HG02884 (cell line): ENCODE data around the gene BRIP1.
"Not testable (repeated sequence)": the region's sequence is repeated elsewhere in the genome, so short reads cannot be mapped to it uniquely, and the experiment has no call there.

Experiments
- ATAC-seq: cut with Tn5 transposase; IDR thresholded peaks from one replicate; pipeline ENCODE4 v1.9.1; 2021; ENCODE audit warnings: mild to moderate bottlenecking, moderate library complexity; ENCODE audit not compliant: unreplicated experiment

BRIP1 gene

GRCh38 chr17:61831099-61831498, 32.2 kb downstream of the BRIP1 start:
- ATAC-seq = no peak

- ATAC-seq = no peak
These were observed 34.6 kb downstream of the BRIP1 start for GRCh38 chr17:61828694-61829093.

DNA sequence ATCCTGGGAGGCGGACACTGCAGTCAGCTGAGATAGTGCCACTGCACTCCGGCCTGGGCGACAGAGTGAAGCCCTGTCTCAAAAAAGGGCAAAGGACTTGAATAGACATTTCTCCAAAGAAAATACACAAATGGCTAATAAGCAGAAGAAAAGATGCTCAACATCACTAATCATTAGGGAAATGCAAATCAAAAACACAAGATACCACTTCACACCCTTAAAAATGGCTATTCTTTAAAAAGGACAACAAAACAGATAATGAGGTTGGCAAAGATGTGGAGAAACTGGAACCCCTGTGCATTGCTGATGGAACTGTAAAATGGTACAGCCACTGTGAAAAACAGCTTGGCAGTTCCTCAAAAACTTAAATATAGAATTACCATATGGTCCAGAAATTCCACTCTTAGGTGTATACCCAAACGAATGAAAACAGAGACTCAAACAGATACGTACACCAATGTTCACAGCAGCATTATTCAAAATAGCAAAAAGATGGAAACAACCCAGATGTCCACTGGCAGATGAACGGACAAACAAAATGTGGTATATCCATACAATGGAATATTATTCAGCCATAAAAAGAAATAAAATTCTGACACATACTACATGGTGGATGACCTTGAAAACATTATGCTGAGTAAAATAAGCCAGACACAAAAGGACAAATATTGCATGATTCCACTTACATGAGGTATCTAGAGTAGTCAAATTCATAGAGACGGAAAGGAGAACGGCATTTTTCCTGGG, 35.5 kb downstream of the BRIP1 start:
- no peak for ATAC-seq

GRCh38 chr17:61826866-61827265, 36.5 kb downstream of the BRIP1 start:
- not testable (repeated sequence) for ATAC-seq

DNA sequence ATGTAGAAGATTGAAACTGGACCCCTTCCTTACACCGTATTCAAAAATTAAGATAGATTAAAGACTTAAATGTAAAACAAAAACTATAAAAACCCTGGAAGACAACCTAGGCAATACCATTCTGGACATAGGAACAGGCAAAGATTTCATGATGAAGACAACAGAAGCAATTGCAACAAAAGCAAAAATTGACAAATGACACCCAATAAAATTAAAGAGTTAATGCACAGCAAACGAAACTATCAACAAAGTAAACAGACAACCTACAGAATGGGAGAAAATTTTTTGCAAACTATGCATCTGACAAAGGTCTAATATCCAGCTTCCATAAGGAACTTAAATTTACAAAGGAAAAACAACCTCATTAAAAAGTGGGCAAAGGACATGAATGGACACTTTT, 37.1 kb downstream of the BRIP1 start:
- ATAC-seq = not testable (repeated sequence)

GRCh38 chr17:61825448-61826137, 37.7 kb downstream of the BRIP1 start:
- no peak for ATAC-seq

DNA sequence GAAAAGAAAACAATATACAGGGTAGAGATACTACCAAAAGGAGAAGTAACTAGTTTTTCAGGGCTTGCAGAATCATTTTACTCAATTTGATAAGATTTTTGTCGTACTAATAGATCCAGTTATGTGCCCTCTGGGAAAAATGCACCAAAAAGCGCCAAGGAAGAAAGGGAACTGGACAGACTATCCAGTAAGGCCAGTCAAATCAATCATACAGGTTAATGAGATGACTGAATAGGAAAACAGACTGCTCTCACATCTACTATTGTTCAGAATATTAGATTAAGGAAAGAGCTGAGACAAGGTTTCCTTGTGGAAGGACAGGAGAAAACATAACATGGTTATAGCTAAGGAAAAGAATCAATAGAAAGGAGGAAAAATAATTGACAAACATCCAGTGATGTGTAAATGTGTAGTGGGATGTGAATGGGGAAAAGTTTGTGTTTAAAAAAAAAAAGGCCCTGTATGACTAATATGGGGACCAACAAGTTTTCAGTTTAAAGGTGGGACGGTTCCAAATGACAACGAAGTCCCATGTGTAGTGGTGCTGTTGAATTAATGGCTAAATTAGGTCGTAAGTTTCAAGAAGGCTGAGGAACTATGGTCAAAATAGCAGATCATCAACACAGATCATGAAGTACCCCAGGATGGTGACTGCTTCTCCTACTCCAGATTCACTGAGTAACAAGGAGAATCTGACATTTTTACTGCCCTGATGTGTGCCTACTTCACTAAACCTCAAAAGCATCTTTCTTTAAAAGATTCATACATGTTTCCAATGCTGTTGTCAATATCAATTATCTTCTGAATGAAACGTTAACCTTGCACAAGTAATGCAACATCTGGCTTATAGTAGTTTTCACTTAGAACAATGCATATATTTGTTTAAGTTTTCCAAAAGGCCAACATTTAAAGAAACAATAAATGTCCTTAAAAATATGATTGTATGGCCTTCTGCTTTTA, 40.7 kb downstream of the BRIP1 start:
- ATAC-seq = no peak

DNA sequence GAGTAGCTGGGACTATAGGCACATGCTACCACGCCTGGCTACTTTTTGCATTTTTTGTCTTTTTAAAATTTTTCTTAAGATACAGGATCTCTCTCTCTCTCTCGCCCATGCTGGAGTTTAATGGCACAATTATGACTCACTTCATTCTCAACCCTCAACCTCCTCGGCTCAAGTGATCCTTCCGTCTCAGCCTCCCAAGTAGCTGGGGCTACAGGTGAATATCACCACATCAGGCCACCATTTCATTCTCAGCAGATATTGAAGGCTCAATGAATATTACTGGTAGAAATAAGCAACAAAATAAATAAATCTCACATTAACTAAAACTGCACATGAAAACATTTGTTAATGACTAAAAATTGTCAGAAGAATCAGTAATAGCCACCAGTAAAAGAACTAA, 41.7 kb downstream of the BRIP1 start:
- ATAC-seq = no peak

DNA sequence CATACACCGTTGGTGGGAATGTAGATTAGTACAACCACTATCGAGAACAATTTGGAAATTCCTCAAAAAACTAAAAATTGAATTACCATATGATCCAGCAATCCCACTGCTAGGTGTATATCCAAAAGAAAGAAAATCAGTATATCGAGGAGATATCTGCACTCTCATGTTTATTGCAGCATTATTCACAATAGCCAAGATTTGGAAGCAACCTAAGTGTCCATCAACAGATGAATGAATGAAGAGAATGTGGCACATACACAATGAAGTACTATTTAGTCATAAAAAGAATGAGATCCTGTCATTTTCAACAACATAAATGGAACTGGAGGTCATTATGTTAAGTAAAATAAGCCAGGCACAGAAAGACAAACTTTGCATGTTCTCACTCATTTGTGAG, 44.1 kb downstream of the BRIP1 start:
- not testable (repeated sequence) for ATAC-seq

- ATAC-seq = no peak
These were observed 45.1 kb downstream of the BRIP1 start for GRCh38 chr17:61818225-61818624.

DNA sequence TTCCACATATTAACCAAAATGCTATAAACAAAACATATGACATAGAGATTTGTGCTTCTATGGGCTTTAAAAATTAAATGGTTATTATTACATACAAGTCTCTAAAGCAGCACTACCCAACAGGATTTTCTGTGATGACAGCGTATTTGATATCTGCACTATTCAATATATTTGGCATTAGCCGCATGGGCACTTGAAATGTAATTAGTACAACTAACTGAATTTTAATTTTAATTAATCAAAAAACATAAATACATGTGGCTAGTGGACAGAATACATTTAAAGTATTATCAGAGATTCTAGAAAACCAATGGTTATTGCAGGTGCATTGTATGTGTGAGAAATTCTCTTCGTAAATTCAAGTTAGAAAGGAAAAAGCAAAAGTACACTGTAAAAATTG, 45.9 kb downstream of the BRIP1 start:
- ATAC-seq = no peak

GRCh38 chr17:61816538-61816937, 46.8 kb downstream of the BRIP1 start:
- ATAC-seq = no peak

- no peak for ATAC-seq
These were observed 47.3 kb downstream of the BRIP1 start for GRCh38 chr17:61815863-61816503.

DNA sequence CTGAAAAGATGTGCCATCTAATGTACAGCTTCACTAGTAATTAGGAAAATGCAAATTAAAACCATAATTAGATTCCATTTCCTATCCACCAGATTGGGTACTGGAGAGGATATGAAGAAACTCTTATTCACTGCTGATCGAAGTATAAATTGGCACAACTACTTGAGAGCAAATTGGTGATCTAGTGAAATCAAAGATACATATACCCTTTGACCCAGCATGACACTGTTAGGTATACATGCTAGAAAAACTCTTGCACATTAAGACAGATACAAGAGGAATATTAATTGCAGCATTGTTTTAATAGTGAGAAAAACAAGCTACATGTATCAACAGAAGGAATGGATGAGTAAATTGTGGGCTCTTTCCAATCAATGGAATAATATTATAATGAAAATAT, 48.8 kb downstream of the BRIP1 start:
- no peak for ATAC-seq

GRCh38 chr17:61813211-61813610, 50.1 kb downstream of the BRIP1 start:
- ATAC-seq = no peak

DNA sequence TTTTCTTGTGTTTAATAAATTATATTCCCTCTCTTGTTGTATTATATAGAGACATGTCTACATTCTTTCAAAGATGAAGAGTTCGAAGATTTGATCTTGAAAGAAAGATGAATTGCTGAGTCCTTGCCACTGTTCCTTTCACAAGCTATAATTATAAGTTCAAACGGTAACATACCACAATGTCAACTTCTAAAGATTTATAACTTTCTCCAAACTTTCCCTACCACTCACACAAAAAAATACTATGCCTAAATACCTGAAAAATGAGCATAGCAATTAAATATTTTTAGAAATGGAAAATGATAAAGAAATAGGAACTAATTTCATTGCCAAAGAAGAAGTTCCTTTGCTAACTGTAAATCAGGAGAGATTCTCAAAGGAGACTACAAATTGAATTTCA, 50.6 kb downstream of the BRIP1 start:
- no peak for ATAC-seq

DNA sequence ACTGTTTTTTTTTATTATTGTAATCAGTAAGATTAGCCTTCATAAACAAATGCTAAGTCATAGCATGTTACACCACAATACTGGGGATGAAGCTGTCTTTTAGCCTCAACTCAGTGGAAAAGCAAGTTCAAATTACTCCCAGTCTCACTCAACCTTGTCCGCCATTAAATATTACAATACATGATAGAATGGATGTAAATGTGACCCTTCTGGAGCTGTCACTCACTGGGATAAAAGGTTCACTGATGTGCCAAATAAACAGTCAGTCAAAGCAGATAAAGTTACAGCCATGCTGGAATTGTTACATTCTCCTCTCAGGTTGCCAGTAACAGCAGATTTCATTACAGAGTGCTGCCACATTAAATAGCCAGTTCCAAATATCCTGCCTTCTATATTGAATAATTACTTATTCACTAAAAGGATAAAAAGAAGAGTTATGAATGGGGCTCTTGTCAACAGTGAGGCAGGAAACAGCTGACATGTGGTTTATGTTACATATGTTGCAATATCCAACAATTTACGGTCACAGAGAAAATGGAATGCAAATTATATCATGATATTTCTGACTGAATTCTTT, 53.4 kb downstream of the BRIP1 start:
- ATAC-seq = no peak

GRCh38 chr17:61808442-61808841, 54.9 kb downstream of the BRIP1 start:
- no peak for ATAC-seq

DNA sequence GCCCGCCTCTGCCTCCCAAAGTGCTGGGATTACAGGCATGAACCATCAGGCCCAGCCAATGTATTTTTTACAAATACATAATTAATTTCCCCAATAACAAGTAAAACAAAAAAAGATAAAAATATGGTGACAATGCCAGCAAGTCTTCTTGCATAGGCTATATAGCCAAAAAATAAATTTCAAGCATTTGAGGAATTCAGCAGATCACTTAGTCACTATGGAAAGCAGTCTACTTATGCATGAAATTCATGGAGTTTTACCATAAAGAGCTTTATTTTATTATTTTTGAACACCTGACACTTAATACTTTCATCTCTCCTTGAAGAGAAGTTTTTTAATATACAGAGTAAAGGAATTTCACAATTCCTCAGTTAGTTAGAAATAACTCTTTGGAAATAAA, 56.4 kb downstream of the BRIP1 start:
- no peak for ATAC-seq

- no peak for ATAC-seq
These were observed 57.1 kb downstream of the BRIP1 start for GRCh38 chr17:61806081-61806828.
